Trophoblast cell (in vitro differentiated cells and primary cell): ENCODE measurements around the gene ANP32A.

Source experiments
- DNase-seq, 2 donors: peaks; one replicate each; pipeline ENCODE4 v3.0.0-alpha.2; 2016
- H2AFZ ChIP-seq: 2 replicates; pipeline ENCODE4 v1.6.1; 2013; ENCODE audit warnings: low read length, moderate library complexity, mild to moderate bottlenecking; ENCODE audit not compliant: insufficient read depth, poor library complexity
- H2AK5ac ChIP-seq: 2 replicates; pipeline ENCODE4 v1.6.1; 2013; ENCODE audit warnings: mild to moderate bottlenecking, low read length
- H2BK120ac ChIP-seq: 2 replicates; pipeline ENCODE4 v1.6.1; 2013; ENCODE audit warnings: low read length, mild to moderate bottlenecking, moderate library complexity; ENCODE audit not compliant: insufficient read depth, poor library complexity
- H2BK12ac ChIP-seq: 2 replicates; pipeline ENCODE4 v1.6.1; 2013; ENCODE audit warnings: mild to moderate bottlenecking, low read length, moderate library complexity
- H2BK5ac ChIP-seq: 2 replicates; pipeline ENCODE4 v1.6.1; 2013; ENCODE audit warnings: low read length, low read depth, moderate library complexity, mild to moderate bottlenecking; ENCODE audit not compliant: poor library complexity
- H3K14ac ChIP-seq: 2 replicates; pipeline ENCODE4 v1.6.1; 2013; ENCODE audit warnings: mild to moderate bottlenecking, low read length
- H3K18ac ChIP-seq: 2 replicates; pipeline ENCODE4 v1.6.1; 2013; ENCODE audit warnings: mild to moderate bottlenecking, low read length
- H3K23ac ChIP-seq: 2 replicates; pipeline ENCODE4 v1.6.1; 2013; ENCODE audit warnings: low read length
- H3K27ac ChIP-seq: 2 replicates; pipeline ENCODE4 v1.5.1; 2013; ENCODE audit warnings: low read depth, mild to moderate bottlenecking, inconsistent platforms, low read length, moderate library complexity
- H3K27me3 ChIP-seq: 2 replicates; pipeline ENCODE4 v1.6.1; 2013; ENCODE audit warnings: inconsistent platforms, mild to moderate bottlenecking, low read length, moderate library complexity; ENCODE audit not compliant: insufficient read depth
- H3K36me3 ChIP-seq, 2 experiments: 1 replicate in 1 of 2; 2 replicates in 1 of 2; pipeline ENCODE4 v1.6.1; 2013; ENCODE audit warnings: low read length in 2 of 2, mild to moderate bottlenecking in 2 of 2, moderate library complexity in 1 of 2; ENCODE audit not compliant: insufficient read depth in 2 of 2, control insufficient read depth in 1 of 2
- H3K4ac ChIP-seq: 2 replicates; pipeline ENCODE4 v1.6.1; 2013; ENCODE audit warnings: low read depth, mild to moderate bottlenecking, low read length, moderate library complexity
- H3K4me1 ChIP-seq, 2 experiments: 1 replicate in 1 of 2; 2 replicates in 1 of 2; pipeline ENCODE4 v1.6.1; 2013; ENCODE audit warnings: low read length in 2 of 2, mild to moderate bottlenecking in 2 of 2, moderate library complexity in 1 of 2; ENCODE audit not compliant: insufficient read depth in 2 of 2, control insufficient read depth in 1 of 2
- H3K4me2 ChIP-seq: 2 replicates; pipeline ENCODE4 v1.6.1; 2013; ENCODE audit warnings: inconsistent platforms, mild to moderate bottlenecking, low read length, moderate library complexity
- H3K4me3 ChIP-seq: 2 replicates; pipeline ENCODE4 v1.5.1; 2013; ENCODE audit warnings: mild to moderate bottlenecking, low read depth, low read length, inconsistent platforms
- H3K79me1 ChIP-seq: one replicate; pipeline ENCODE4 v1.6.1; 2013; ENCODE audit warnings: low read length
- H3K79me2 ChIP-seq: 2 replicates; pipeline ENCODE4 v1.6.1; 2013; ENCODE audit warnings: low read length, mild to moderate bottlenecking; ENCODE audit not compliant: control insufficient read depth, insufficient read depth, poor library complexity
- H3K9ac ChIP-seq: 2 replicates; pipeline ENCODE4 v1.6.1; 2013; ENCODE audit warnings: mild to moderate bottlenecking, low read length
- H3K9me3 ChIP-seq: 2 replicates; pipeline ENCODE4 v1.6.1; 2013; ENCODE audit warnings: low read depth, mild to moderate bottlenecking, control low read depth, inconsistent platforms, low read length; ENCODE audit not compliant: insufficient read depth
- H4K12ac ChIP-seq: 2 replicates; pipeline ENCODE4 v1.6.1; 2013; ENCODE audit warnings: low read depth, mild to moderate bottlenecking, low read length, moderate library complexity
- H4K8ac ChIP-seq: 2 replicates; pipeline ENCODE4 v1.6.1; 2013; ENCODE audit warnings: low read depth, mild to moderate bottlenecking, low read length, moderate library complexity
- H4K91ac ChIP-seq: one replicate; pipeline ENCODE4 v1.6.1; 2013; ENCODE audit warnings: low read depth, mild to moderate bottlenecking, low read length, moderate library complexity
- WGBS: extraction: QIAGEN DNeasy Blood & Tissue Kit; methylation state at CpG from one replicate; pipeline ENCODE4 v1.1.7; 2013; ENCODE audit warnings: missing lambda C conversion rate; ENCODE audit not compliant: insufficient read length, insufficient coverage; ENCODE audit errors: extremely low coverage; 5-methylcytosine and 5-hydroxymethylcytosine counted together

The ANP32A gene

GRCh38 chr15:68797599-68798345, 22.9 kb downstream of the ANP32A start:
- Histone ChIP-seq H3K4me1 (peaks cover 27% of the 10 kb centered on the region in 2 experiments), H4K12ac (no peak overlapping the region), H3K23ac (no peak overlapping the region), H3K4me3 (no peak overlapping the region), H3K36me3 (peaks cover 0 to 3% of the 10 kb centered on the region in 2 experiments), H2BK5ac (no peak overlapping the region), H2AFZ (no peak overlapping the region), H3K27ac (no peak overlapping the region), H3K18ac (no peak overlapping the region), H3K27me3 (no peaks in the 10 kb centered on the region), H3K9me3 (no peaks in the 10 kb centered on the region), H3K4ac (peak overlapping the region; percentile 57), H4K8ac (no peak overlapping the region), H2BK12ac (no peak overlapping the region), H2BK120ac (no peak overlapping the region), H2AK5ac (no peak overlapping the region), H3K79me1 (no peaks in the 10 kb centered on the region), H3K79me2 (peaks cover 5% of the 10 kb centered on the region), H4K91ac (no peak overlapping the region), H3K9ac (no peak overlapping the region), H3K4me2 (no peak overlapping the region), H3K14ac (no peak overlapping the region)
- no peak for DNase-seq
- WGBS, result no CpG with 5 or more reads among the region's 6 CpGs

DNA sequence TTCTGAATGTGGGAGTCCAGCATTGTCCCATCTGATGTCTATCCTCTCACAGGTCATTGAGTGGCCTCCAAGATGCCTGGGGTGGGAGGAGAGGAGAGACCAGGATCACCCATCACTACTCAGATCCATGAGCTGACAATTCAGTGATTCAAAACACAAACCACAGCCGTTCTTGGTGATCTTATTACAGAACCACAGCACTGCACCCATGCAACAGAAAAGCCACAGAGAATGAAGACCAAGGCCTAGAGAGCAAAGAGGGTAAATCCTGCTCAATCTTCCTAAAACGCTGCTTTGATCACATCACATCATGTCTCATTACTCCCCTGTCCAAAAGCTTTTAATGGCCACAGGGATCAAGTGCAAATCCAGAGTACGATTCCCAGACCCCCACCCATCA, 23.5 kb downstream of the ANP32A start:
- H2AK5ac ChIP-seq, result no peak overlapping the region
- H3K27me3 ChIP-seq, result no peaks in the 10 kb centered on the region
- no peak overlapping the region for H3K9ac ChIP-seq
- H3K18ac ChIP-seq, result no peak overlapping the region
- no peak overlapping the region for H3K14ac ChIP-seq
- no peak overlapping the region for H3K27ac ChIP-seq
- H3K79me2 ChIP-seq, result peaks cover 5% of the 10 kb centered on the region
- no peak for DNase-seq
- no peak overlapping the region for H4K91ac ChIP-seq
- no peaks in the 10 kb centered on the region for H3K79me1 ChIP-seq
- no peak overlapping the region for H3K23ac ChIP-seq
- no peaks in the 10 kb centered on the region for H3K9me3 ChIP-seq
- H3K4me3 ChIP-seq, result no peak overlapping the region
- H3K4ac ChIP-seq, result peak overlapping the region; percentile 43
- H2BK5ac ChIP-seq, result no peak overlapping the region
- H2BK12ac ChIP-seq, result no peak overlapping the region
- H3K4me1 ChIP-seq, result peaks cover 29 to 32% of the 10 kb centered on the region in 2 experiments
- H4K8ac ChIP-seq, result no peak overlapping the region
- no peak overlapping the region for H4K12ac ChIP-seq
- no peak overlapping the region for H2BK120ac ChIP-seq
- no CpG with 5 or more reads among the region's 3 CpGs for WGBS
- peaks cover 2 to 3% of the 10 kb centered on the region in 2 experiments for H3K36me3 ChIP-seq
- H2AFZ ChIP-seq, result no peak overlapping the region
- H3K4me2 ChIP-seq, result no peak overlapping the region

DNA sequence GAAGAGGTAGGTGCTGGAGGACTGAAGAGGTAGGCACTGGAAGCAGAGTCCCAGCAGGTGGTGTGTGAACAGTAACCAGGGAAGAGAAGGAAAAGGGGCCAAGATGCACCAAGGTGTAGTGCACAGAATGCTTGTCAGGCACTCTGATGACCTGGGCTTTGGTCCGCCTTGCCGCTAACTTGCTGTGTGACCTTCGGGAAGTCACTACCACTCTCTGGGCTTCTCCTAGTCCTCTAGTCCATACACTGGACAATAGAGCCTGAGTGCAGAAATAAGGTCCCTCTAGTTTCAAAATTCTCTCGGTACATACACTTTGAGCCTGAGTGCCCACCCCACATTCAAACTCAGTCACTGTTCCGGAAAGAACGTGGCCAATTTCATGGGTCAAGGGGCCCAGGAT, 24.1 kb downstream of the ANP32A start:
- H3K4me3 ChIP-seq, result no peak overlapping the region
- H3K9me3 ChIP-seq, result no peaks in the 10 kb centered on the region
- no peak overlapping the region for H3K18ac ChIP-seq
- H3K14ac ChIP-seq, result no peak overlapping the region
- no peak overlapping the region for H2AFZ ChIP-seq
- no peak overlapping the region for H3K23ac ChIP-seq
- no peak overlapping the region for H4K12ac ChIP-seq
- no peak overlapping the region for H4K8ac ChIP-seq
- no peak overlapping the region for H3K4me2 ChIP-seq
- no peak overlapping the region for H2BK12ac ChIP-seq
- H3K36me3 ChIP-seq, result peaks cover 2 to 3% of the 10 kb centered on the region in 2 experiments
- no peak for DNase-seq
- no peak overlapping the region for H4K91ac ChIP-seq
- H2AK5ac ChIP-seq, result no peak overlapping the region
- no peaks in the 10 kb centered on the region for H3K79me1 ChIP-seq
- H3K27ac ChIP-seq, result no peak overlapping the region
- no peaks in the 10 kb centered on the region for H3K27me3 ChIP-seq
- H3K79me2 ChIP-seq, result peaks cover 8% of the 10 kb centered on the region
- H3K9ac ChIP-seq, result no peak overlapping the region
- H3K4ac ChIP-seq, result no peak overlapping the region
- no CpG with 5 or more reads among the region's 6 CpGs for whole genome bisulfite sequencing
- no peak overlapping the region for H2BK120ac ChIP-seq
- no peak overlapping the region for H2BK5ac ChIP-seq
- H3K4me1 ChIP-seq, result peaks cover 32 to 36% of the 10 kb centered on the region in 2 experiments

- Histone ChIP-seq H2AFZ (no peak overlapping the region), H4K91ac (no peak overlapping the region), H3K23ac (no peak overlapping the region), H3K9me3 (no peaks in the 10 kb centered on the region), H3K4me3 (no peak overlapping the region), H2BK5ac (no peak overlapping the region), H3K79me1 (peaks cover 4% of the 10 kb centered on the region), H4K12ac (no peak overlapping the region), H2BK120ac (no peak overlapping the region), H2AK5ac (no peak overlapping the region), H2BK12ac (no peak overlapping the region), H4K8ac (no peak overlapping the region), H3K4ac (peak overlapping the region; percentile 72), H3K9ac (no peak overlapping the region), H3K36me3 (peaks cover 2 to 3% of the 10 kb centered on the region in 2 experiments), H3K79me2 (peaks cover 11% of the 10 kb centered on the region), H3K4me2 (peak overlapping the region; percentile 38), H3K18ac (no peak overlapping the region), H3K27ac (no peak overlapping the region), H3K4me1 (peaks cover 41 to 46% of the 10 kb centered on the region in 2 experiments), H3K27me3 (no peaks in the 10 kb centered on the region), H3K14ac (no peak overlapping the region)
- WGBS, result no CpG with 5 or more reads among the region's 20 CpGs
- DNase-seq, result peak; percentile 68 to 72
Measured at GRCh38 chr15:68795298-68795848, 25.3 kb downstream of the ANP32A start.
